Measurements from ENCODE around the gene CYTH3.

Gene CYTH3

DNA sequence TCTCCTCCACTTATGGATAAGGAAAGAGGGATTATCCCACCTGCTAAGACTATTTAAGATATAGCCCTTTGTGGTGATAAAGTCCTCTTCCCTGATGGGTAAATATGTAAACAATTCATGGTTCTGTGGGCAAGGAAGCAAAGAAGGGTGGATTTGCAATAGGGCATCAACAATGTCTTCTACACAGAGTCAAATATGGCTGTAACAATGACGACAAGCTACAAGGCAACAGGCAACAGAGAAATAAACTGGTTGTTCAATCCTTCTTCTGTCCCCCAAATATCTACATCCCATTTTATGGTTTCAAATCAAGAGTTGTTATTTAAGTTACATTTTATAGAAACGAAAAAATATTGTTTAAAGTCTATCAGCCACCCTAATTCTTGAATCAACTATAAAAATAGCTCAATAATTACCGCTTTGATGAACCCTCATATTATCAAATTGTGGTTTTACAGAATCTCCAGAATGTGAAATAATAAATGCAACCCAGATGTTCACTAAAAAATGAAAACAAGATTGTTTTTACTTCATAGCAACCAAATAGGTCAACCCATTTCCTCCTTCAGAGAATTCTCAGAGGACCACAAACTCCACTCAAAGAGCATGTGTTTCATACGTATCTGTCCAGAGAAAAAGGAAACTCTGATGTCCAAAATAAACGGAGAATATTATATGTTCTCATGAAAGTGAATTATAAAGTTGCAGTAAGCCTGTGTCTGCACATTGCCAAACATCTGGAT lies 13.8 kb downstream of the CYTH3 start:
- no peak for FAIRE-seq
- no peak for DNase-seq (ENCODE audit: insufficient read length, low spot score)
- no peak for TF ChIP-seq POLR2A (IDR thresholded peaks at IDR 0.05; ENCODE audit: low read depth, low read length)

DNA sequence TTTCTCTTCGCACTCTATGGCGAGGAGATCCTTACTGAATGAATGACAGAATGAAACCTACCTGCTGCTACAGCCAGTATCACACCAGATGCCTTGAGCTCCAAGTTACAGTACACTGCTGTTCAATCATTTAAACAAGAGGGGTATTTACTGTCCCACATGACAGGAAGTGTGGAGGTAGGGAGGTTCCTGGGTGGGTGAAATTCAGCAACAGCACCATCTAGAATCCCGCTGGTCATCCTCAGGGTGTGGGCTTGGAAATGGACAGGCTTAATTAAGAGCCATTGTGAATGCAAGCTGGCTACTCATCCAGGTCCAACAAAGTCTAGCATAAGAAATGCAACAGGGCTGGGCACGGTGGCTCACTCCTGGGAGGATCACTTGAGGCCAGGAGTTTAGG lies 14.7 kb downstream of the CYTH3 start:
- no peak for TF ChIP-seq POLR2A (IDR thresholded peaks at IDR 0.05; ENCODE audit: low read depth, low read length)
- DNase-seq (ENCODE audit: insufficient read length, low spot score) (no peak), FAIRE-seq (no peak)

DNA sequence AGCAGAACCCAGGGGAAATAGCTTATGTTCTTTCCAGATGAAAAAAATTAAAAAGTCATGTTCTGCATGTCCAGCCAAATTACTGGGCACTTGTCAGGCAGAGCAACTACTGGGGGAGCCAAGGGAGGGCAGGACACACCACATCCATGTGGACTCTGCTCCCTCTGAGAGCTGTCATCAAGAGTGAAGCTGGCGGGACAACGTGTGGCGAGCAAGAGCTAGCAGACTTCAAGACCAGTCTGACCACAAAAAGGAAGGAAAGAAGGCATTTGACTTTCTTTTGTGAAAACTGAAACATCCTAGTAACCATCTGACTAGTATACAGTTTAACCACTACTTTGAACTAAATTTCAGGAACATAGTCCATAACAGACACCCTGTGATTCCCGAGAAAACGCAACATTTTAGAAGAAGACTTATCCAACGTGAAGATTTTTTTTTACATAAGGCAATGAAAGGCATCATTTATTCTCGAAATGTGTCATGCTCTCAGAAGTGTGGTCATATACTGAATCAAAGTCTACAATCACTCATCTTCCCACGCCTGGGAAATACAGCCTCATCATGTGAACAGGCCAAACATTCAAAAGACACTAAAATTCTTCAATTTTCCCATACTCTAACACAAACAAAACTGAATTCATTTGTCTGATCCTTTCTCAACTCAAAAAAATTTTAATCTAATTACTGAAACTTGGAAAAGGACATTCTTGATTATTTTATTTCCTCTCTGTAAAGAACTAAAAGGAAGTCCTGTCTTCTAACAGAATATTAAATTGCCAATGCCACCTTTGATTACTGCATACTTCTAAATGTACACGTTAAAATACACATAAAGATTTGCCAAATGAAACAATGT lies 15.5 kb downstream of the CYTH3 start:
- FAIRE-seq: no peak
- DNase-seq (ENCODE audit: insufficient read length, low spot score): no peak
- no peak for TF ChIP-seq POLR2A (IDR thresholded peaks at IDR 0.05; ENCODE audit: low read depth, low read length)

DNA sequence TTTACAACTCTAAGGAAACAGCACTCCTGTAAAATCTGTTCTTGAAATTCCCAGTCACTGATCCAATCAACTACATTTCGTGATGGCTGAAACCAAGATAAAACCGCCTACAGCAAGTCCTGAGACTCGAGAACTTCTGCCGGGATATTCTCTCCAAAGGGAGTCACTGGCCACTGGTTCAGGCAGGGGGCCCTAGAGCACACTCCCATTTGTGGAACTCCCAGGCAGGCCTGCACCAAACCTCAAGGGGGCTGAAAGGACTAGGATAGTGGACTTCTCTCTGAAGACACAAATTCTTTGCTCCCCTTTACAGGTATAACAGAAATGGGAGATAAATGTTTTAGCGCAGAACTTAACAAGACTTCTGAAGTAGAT lies 16.3 kb downstream of the CYTH3 start:
- DNase-seq (ENCODE audit: insufficient read length, low spot score) (no peak), FAIRE-seq (no peak)
- TF ChIP-seq POLR2A (IDR thresholded peaks at IDR 0.05; ENCODE audit: low read depth, low read length): no peak

DNA sequence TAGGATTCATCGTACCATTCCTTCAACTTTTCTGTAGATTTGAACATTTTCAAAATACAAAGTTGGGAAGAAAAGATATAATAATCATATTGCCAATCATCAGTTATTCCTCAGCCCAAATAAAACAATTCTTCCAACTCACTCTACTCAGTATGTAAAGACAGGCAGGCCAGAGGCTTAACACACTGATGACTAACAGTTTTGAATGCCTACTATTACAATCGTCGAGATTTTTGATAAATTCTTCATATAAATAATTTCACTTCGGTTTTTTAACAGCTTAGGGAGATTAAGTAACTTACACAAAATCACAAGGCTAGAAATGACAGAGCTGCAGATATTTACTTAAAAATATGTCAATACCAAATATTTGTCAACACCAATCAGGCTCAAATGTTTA lies 17.6 kb downstream of the CYTH3 start:
- FAIRE-seq: no peak

DNA sequence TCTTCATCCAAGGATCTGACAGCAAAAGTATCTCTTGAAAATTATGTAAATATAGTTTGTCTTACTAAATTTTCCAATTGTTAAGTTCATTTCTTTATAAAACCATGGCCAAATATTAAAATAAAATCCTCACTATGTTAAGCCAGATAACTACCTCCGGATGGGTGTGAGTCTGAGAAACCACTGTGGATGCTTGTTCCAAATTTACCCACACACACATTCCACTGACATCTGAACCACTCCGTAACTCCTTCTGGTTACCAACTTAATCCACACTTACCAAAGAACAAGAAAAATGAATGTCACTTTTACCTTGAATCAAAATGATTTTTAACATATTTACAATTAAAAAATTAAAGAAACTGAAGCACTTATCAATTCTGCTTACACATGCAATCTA lies 19.7 kb downstream of the CYTH3 start:
- no peak for FAIRE-seq
- TF ChIP-seq POLR2A (IDR thresholded peaks at IDR 0.05; ENCODE audit: low read depth, low read length): no peak
- no peak for DNase-seq (ENCODE audit: insufficient read length, low spot score)

More for the DNA sequence above, 17.6 kb downstream of the CYTH3 start:
- DNase-seq (ENCODE audit: insufficient read length, low spot score): no peak
- TF ChIP-seq POLR2A (IDR thresholded peaks at IDR 0.05; ENCODE audit: low read depth, low read length): no peak

DNA sequence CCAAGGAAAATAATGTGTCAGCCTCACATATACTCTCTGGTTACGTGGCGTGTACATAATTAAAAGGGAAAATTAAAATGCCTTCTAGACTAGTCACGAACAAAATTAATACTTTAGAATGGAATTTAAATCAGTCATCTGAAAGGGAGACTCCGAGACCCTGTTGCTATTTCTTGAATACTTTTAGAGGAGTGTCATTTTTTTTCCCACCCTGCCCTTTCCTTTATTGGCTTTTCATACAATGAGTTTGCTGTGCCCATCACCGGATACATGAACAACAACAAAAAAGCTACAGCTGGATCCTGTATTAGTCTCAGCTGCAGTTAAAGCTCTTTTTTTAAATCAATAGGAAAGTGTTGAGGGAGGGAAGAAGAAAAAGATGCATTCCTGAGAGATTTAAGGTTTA lies 20.1 kb downstream of the CYTH3 start:
- FAIRE-seq (no peak), DNase-seq (ENCODE audit: insufficient read length, low spot score) (no peak)
- TF ChIP-seq POLR2A (IDR thresholded peaks at IDR 0.05; ENCODE audit: low read depth, low read length): no peak

DNA sequence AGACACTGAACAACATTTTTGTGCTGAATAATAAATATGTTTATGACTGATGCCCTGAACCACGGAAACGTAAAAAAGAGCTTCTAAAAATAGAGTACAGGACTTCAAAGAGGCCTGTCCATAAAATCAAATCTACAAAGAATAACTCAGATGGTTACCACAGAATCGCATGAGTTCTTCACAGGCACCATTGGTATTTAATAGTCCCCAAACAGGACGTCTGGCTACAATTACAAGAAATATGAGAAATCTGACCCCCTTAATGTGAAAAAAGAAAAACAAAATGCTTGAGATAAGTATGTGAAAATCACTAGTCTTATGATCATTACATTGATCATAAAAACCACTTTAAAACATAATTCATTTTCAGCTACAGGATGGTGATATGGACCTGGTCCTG lies 20.8 kb downstream of the CYTH3 start:
- DNase-seq (ENCODE audit: insufficient read length, low spot score) (no peak), FAIRE-seq (no peak)
- TF ChIP-seq POLR2A (IDR thresholded peaks at IDR 0.05; ENCODE audit: low read depth, low read length): no peak

DNA sequence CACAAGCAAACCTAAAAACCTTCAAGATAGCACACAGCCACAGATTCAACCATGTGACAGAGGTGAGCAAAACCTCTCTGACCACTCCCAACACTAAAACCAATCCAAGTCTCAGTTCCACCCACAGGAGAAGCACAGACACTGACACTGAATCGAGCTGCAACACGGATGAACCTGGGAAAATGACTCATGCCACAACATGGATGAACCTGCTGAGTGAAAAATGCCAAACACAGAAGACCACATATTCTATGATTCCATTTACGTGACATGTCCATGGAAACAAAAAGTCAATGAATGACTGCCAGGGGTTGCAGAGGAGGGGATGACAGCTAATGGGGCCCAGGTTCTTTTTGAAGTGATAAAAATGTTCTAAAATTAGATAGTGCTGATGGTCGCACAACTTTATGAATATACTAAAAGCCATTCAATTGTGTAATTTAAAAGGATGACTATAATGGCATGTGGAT lies 22.0 kb downstream of the CYTH3 start:
- DNase-seq (ENCODE audit: insufficient read length, low spot score): no peak
- FAIRE-seq: no peak
- no peak for TF ChIP-seq POLR2A (IDR thresholded peaks at IDR 0.05; ENCODE audit: low read depth, low read length)

DNA sequence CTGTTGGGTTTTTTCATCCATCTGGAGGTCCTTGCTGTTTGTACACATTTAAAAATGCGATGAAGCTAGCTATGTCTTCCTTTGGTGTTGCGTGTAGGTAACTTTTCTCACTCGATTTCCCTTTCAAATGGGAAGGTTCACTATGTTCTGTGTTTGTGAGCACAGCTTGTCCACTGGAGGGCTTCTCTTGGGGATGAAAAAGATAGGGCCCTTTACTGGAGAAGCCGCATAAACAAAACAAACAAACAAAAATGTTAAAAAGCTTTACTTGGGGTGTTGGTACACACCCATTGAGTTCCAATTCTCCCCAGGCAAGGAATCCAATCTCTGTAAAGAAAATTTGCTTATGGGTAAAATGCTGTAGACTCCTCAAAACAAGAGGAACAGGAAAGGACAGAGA lies 23.4 kb downstream of the CYTH3 start:
- DNase-seq (ENCODE audit: insufficient read length, low spot score) (no peak), FAIRE-seq (no peak)
- no peak for TF ChIP-seq POLR2A (IDR thresholded peaks at IDR 0.05; ENCODE audit: low read depth, low read length)

DNA sequence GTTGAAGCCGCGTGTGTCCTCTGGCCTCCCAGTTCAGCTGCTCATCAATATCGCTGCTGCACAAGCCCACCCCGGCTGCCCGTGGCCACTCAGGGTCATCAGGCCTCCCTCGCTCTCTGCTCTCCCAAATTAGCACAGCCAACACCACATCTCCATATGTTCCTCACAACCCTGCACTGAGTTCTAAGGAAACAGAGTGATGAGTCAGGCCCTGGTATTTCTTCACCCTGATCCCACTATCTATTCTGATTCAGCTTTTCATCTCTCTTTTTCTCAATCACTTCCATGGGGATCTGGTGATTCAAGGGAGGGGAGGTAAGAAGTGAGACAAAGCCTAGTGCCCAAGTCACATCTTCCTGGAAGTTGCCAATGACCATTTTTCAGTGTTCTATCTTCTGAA lies 23.8 kb downstream of the CYTH3 start:
- FAIRE-seq: peak; percentile 80

DNA sequence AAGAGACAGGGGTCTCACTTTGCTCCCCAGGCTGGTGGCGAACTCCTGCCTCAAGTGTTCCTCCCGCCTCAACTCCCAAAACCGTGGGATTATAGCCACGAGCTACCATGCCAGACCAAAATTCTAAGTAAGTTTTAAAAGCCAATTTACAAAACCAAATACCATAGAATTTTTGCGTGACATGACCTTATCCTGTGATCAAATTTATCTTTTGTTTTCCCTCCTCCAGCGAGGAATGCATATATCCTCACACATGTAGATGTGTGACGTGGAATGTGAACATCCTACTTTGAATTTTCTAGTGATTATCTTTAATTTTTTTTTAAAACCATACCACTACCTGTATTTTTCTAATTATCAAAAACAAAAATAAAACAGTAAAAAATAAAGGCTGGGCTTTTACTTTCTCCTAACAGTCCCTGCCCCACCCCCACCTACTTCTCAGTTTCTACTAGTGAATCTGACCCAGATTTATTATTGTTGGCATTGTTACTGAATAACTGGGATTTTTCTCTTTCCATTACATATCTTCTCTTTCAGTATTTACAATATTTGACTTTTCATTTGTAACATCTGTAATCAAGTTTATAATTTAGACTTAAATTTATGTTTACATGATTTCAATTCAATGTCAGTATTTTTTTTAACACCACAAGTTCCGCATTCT lies 26.0 kb downstream of the CYTH3 start:
- TF ChIP-seq POLR2A (IDR thresholded peaks at IDR 0.05; ENCODE audit: low read depth, low read length): no peak
- FAIRE-seq (no peak), DNase-seq (ENCODE audit: insufficient read length, low spot score) (no peak)

More for the DNA sequence above, 23.8 kb downstream of the CYTH3 start:
- peak; percentile 60 for DNase-seq (ENCODE audit: insufficient read length, low spot score)
- TF ChIP-seq POLR2A (IDR thresholded peaks at IDR 0.05; ENCODE audit: low read depth, low read length): no peak

DNA sequence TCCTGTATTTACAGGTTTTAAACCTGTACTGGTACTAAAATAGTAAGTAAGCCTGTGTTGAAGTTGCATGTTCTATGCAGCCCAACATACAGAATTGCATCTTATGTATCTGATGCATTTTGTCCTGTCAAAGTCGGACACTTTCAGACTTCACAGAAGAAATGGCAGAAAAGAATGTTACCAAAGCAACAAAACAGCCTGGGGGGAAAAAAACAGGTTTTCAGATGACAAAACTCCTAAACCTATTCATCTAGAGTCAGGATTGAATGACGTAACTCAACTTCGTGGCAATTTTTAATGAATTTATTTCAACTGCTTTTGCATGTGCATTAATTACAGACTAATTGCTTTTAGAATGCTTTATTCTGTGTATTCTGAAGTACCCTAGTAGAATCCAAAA lies 28.4 kb downstream of the CYTH3 start:
- TF ChIP-seq POLR2A (IDR thresholded peaks at IDR 0.05; ENCODE audit: low read depth, low read length): no peak
- FAIRE-seq (no peak), DNase-seq (ENCODE audit: insufficient read length, low spot score) (no peak)

DNA sequence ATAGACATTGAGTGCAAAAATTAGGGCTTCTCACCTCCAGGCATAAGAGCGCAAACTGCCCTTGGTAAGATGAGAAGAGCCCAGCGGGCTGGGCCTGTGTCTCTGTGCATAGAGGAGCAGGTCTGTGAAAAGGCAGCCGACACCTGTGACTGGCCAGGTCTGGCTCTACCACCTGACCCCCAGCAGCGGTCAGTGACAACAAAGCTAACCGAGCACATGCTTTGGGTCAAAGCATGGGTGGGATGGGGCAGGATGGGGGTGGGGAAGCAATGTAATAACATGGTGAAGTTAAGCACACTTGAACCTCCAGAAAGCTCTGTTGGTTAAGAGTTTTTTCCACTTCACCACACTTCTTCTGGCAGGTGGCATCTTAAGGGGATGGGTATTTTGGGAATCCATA lies 29.3 kb downstream of the CYTH3 start:
- TF ChIP-seq POLR2A (IDR thresholded peaks at IDR 0.05; ENCODE audit: low read depth, low read length): no peak
- FAIRE-seq (no peak), DNase-seq (ENCODE audit: insufficient read length, low spot score) (no peak)

Measured in H54 (cell line).